ENCODE results near the gene GRM4.

DNA sequence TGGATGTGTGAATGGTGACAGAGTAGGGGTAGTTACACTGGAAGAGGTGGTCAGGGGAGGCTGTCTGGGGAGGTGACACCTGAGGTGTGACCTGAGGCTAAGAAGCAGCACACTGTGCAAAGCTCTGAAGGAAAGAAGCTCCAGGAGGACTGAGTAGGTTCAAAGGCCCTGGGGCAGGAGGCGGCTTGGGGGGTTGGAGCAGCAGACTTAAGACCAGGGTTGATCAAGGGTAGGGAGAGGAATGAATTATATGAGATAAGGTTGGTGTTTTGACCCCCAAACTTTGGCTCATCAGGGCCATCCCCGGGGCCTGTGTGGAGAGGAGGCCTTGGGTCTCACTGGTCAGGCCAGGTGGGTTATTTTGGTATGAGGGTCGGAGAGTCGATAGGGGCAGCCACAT, 166.1 kb downstream of the GRM4 start:
- no peak for TF ChIP-seq CTCF (IDR thresholded peaks at IDR 0.05)
- no peak for TF ChIP-seq EZH2 (IDR thresholded peaks at IDR 0.05)
